Activated CD4-positive, alpha-beta T cell treated with anti-CD3 and anti-CD28 coated beads, Interleukin-10, Interleukin-2, amounts not matched to agents 100 ng/mL and 50 ng/mL, durations not matched to agents 16 hours and 8 hours (primary cell): ENCODE measurements around the gene RANBP9.
A peak's percentile ranks its signal among the peaks of the same experiment; 100 is the strongest.

Source experiments
- DNase-seq: peaks from one replicate; pipeline ENCODE4 v3.0.0-alpha.2; 2020

Gene RANBP9

GRCh38 chr6:13593720-13594119, 117.9 kb downstream of the RANBP9 start:
- DNase-seq: no peak

GRCh38 chr6:13593103-13593502, 118.5 kb downstream of the RANBP9 start:
- peak; percentile 32 for DNase-seq

GRCh38 chr6:13591205-13591921, 120.3 kb downstream of the RANBP9 start:
- DNase-seq: no peak

- DNase-seq: no peak
These were observed 121.0 kb downstream of the RANBP9 start for GRCh38 chr6:13590574-13591153.

GRCh38 chr6:13589801-13590200, 121.8 kb downstream of the RANBP9 start:
- no peak for DNase-seq

- DNase-seq: no peak
These were observed 124.8 kb downstream of the RANBP9 start for GRCh38 chr6:13586603-13587542.

GRCh38 chr6:13581700-13582229, 129.9 kb downstream of the RANBP9 start:
- DNase-seq: no peak

GRCh38 chr6:13579911-13580310, 131.7 kb downstream of the RANBP9 start:
- no peak for DNase-seq

- no peak for DNase-seq
These were observed 133.7 kb downstream of the RANBP9 start for GRCh38 chr6:13577926-13578325.

- no peak for DNase-seq
These were observed 135.6 kb downstream of the RANBP9 start for GRCh38 chr6:13576017-13576416.

GRCh38 chr6:13575377-13575775, 136.3 kb downstream of the RANBP9 start:
- no peak for DNase-seq

GRCh38 chr6:13574571-13575376, 136.9 kb downstream of the RANBP9 start, which contains the start of gene SIRT5:
SIRT5 (plus strand) TSS chr6:13574601; CDS start chr6:13584111, 9,510 bp downstream.
- peak; percentile 85 for DNase-seq

- peak; percentile 97 for DNase-seq
These were observed 137.5 kb downstream of the RANBP9 start for GRCh38 chr6:13574149-13574570.

- DNase-seq: no peak
These were observed 137.9 kb downstream of the RANBP9 start for GRCh38 chr6:13573669-13574110.

GRCh38 chr6:13572951-13573654, 138.5 kb downstream of the RANBP9 start:
- no peak for DNase-seq

GRCh38 chr6:13572240-13572639, 139.4 kb downstream of the RANBP9 start:
- DNase-seq: no peak
